Measurements from ENCODE around the gene CCNDBP1.

CCNDBP1 gene

GRCh38 chr15:43185157-43186002 lies at the start of gene CCNDBP1:
CCNDBP1 (plus strand) TSS chr15:43185403; CDS start chr15:43185499, 96 bp downstream.
- Histone ChIP-seq H3K9me3 (ENCODE audit: insufficient read depth, low read length) (no peaks in the 10 kb centered on the region), H3K9ac (ENCODE audit: insufficient read length, low read depth) (peak within 1 kb of the TSS; percentile 75), H3K36me3 (ENCODE audit: insufficient read depth, insufficient read length, low read length) (peaks cover 20% of the 10 kb centered on the region), H3K27me3 (ENCODE audit: insufficient read depth, insufficient read length) (no peaks in the 10 kb centered on the region), H3K4me3 (ENCODE audit: insufficient read length, low read depth) (peak within 1 kb of the TSS; percentile 80), H3K4me1 (ENCODE audit: insufficient read depth, insufficient read length) (peaks cover 6% of the 10 kb centered on the region)
- peak; percentile 88 for DNase-seq (ENCODE audit: low read depth, low spot score)
- TF ChIP-seq ZNF274 (IDR thresholded peaks at IDR 0.05; ENCODE audit: low read depth, low read length) (no peak), SUZ12 (IDR thresholded peaks at IDR 0.05; ENCODE audit: extremely low read depth, insufficient read depth, insufficient read length) (no peak), YY1 (IDR thresholded peaks at IDR 0.05; ENCODE audit: insufficient read depth, insufficient read length) (no peak)

- H3K4me3 ChIP-seq (ENCODE audit: insufficient read length, low read depth), result no peak overlapping the region
- no peaks in the 10 kb centered on the region for H3K4me1 ChIP-seq (ENCODE audit: insufficient read depth, insufficient read length)
- no peaks in the 10 kb centered on the region for H3K27me3 ChIP-seq (ENCODE audit: insufficient read depth, insufficient read length)
- TF ChIP-seq ZNF274 (IDR thresholded peaks at IDR 0.05; ENCODE audit: low read depth, low read length) (no peak), SUZ12 (IDR thresholded peaks at IDR 0.05; ENCODE audit: extremely low read depth, insufficient read depth, insufficient read length) (no peak), YY1 (IDR thresholded peaks at IDR 0.05; ENCODE audit: insufficient read depth, insufficient read length) (no peak)
- DNase-seq (ENCODE audit: low read depth, low spot score), result no peak
- H3K36me3 ChIP-seq (ENCODE audit: insufficient read depth, insufficient read length, low read length), result no peaks in the 10 kb centered on the region
- H3K9me3 ChIP-seq (ENCODE audit: insufficient read depth, low read length), result no peaks in the 10 kb centered on the region
- H3K9ac ChIP-seq (ENCODE audit: insufficient read length, low read depth), result no peak overlapping the region
Measured at GRCh38 chr15:43143203-43143941, 41.8 kb upstream of the CCNDBP1 start.

GRCh38 chr15:43144512-43144911 lies 40.7 kb upstream of the CCNDBP1 start:
- Histone ChIP-seq H3K4me3 (ENCODE audit: insufficient read length, low read depth) (no peak overlapping the region), H3K27me3 (ENCODE audit: insufficient read depth, insufficient read length) (no peaks in the 10 kb centered on the region), H3K4me1 (ENCODE audit: insufficient read depth, insufficient read length) (no peaks in the 10 kb centered on the region), H3K36me3 (ENCODE audit: insufficient read depth, insufficient read length, low read length) (no peaks in the 10 kb centered on the region), H3K9me3 (ENCODE audit: insufficient read depth, low read length) (no peaks in the 10 kb centered on the region), H3K9ac (ENCODE audit: insufficient read length, low read depth) (no peak overlapping the region)
- no peak for DNase-seq (ENCODE audit: low read depth, low spot score)
- TF ChIP-seq SUZ12 (IDR thresholded peaks at IDR 0.05; ENCODE audit: extremely low read depth, insufficient read depth, insufficient read length), result no peak
- TF ChIP-seq YY1 (IDR thresholded peaks at IDR 0.05; ENCODE audit: insufficient read depth, insufficient read length), result no peak
- no peak for TF ChIP-seq ZNF274 (IDR thresholded peaks at IDR 0.05; ENCODE audit: low read depth, low read length)

GRCh38 chr15:43146184-43146583 lies 39.0 kb upstream of the CCNDBP1 start:
- H3K9ac ChIP-seq (ENCODE audit: insufficient read length, low read depth), result no peak overlapping the region
- H3K4me1 ChIP-seq (ENCODE audit: insufficient read depth, insufficient read length), result no peaks in the 10 kb centered on the region
- no peak for DNase-seq (ENCODE audit: low read depth, low spot score)
- no peaks in the 10 kb centered on the region for H3K27me3 ChIP-seq (ENCODE audit: insufficient read depth, insufficient read length)
- H3K4me3 ChIP-seq (ENCODE audit: insufficient read length, low read depth), result no peak overlapping the region
- H3K36me3 ChIP-seq (ENCODE audit: insufficient read depth, insufficient read length, low read length), result no peaks in the 10 kb centered on the region
- TF ChIP-seq YY1 (IDR thresholded peaks at IDR 0.05; ENCODE audit: insufficient read depth, insufficient read length), result no peak
- TF ChIP-seq SUZ12 (IDR thresholded peaks at IDR 0.05; ENCODE audit: extremely low read depth, insufficient read depth, insufficient read length), result no peak
- TF ChIP-seq ZNF274 (IDR thresholded peaks at IDR 0.05; ENCODE audit: low read depth, low read length), result no peak
- no peaks in the 10 kb centered on the region for H3K9me3 ChIP-seq (ENCODE audit: insufficient read depth, low read length)

GRCh38 chr15:43150191-43150929 lies 34.8 kb upstream of the CCNDBP1 start:
- H3K36me3 ChIP-seq (ENCODE audit: insufficient read depth, insufficient read length, low read length), result no peaks in the 10 kb centered on the region
- no peak overlapping the region for H3K4me3 ChIP-seq (ENCODE audit: insufficient read length, low read depth)
- DNase-seq (ENCODE audit: low read depth, low spot score), result no peak

GRCh38 chr15:43151688-43152087 lies 33.5 kb upstream of the CCNDBP1 start:
- TF ChIP-seq SUZ12 (IDR thresholded peaks at IDR 0.05; ENCODE audit: extremely low read depth, insufficient read depth, insufficient read length) (no peak), YY1 (IDR thresholded peaks at IDR 0.05; ENCODE audit: insufficient read depth, insufficient read length) (no peak)
- no peaks in the 10 kb centered on the region for H3K9me3 ChIP-seq (ENCODE audit: insufficient read depth, low read length)
- DNase-seq (ENCODE audit: low read depth, low spot score), result no peak
- H3K36me3 ChIP-seq (ENCODE audit: insufficient read depth, insufficient read length, low read length), result no peaks in the 10 kb centered on the region
- no peak overlapping the region for H3K4me3 ChIP-seq (ENCODE audit: insufficient read length, low read depth)
- H3K9ac ChIP-seq (ENCODE audit: insufficient read length, low read depth), result no peak overlapping the region
- no peaks in the 10 kb centered on the region for H3K27me3 ChIP-seq (ENCODE audit: insufficient read depth, insufficient read length)
- no peaks in the 10 kb centered on the region for H3K4me1 ChIP-seq (ENCODE audit: insufficient read depth, insufficient read length)

More at GRCh38 chr15:43150191-43150929, 34.8 kb upstream of the CCNDBP1 start:
- Histone ChIP-seq H3K4me1 (ENCODE audit: insufficient read depth, insufficient read length) (no peaks in the 10 kb centered on the region), H3K9me3 (ENCODE audit: insufficient read depth, low read length) (no peaks in the 10 kb centered on the region), H3K9ac (ENCODE audit: insufficient read length, low read depth) (no peak overlapping the region), H3K27me3 (ENCODE audit: insufficient read depth, insufficient read length) (no peaks in the 10 kb centered on the region)
- TF ChIP-seq ZNF274 (IDR thresholded peaks at IDR 0.05; ENCODE audit: low read depth, low read length) (no peak), SUZ12 (IDR thresholded peaks at IDR 0.05; ENCODE audit: extremely low read depth, insufficient read depth, insufficient read length) (no peak), YY1 (IDR thresholded peaks at IDR 0.05; ENCODE audit: insufficient read depth, insufficient read length) (no peak)
